Effector memory CD4-positive, alpha-beta T cell (primary cell): Measurements from ENCODE around the gene CACNA1H.

Experiments
- DNase-seq, 3 donors: peaks; one replicate each; pipeline ENCODE4 v3.0.0-alpha.2; 2020
- H3K27ac ChIP-seq: 2 replicates; pipeline ENCODE4 v1.7.0; 2013; ENCODE audit warnings: mild to moderate bottlenecking, low read length, moderate library complexity; ENCODE audit not compliant: insufficient read depth, poor library complexity, severe bottlenecking
- H3K27me3 ChIP-seq: replicated peaks from 2 replicates; pipeline ENCODE4 v1.7.0; 2013; ENCODE audit warnings: mild to moderate bottlenecking, low read length; ENCODE audit not compliant: insufficient read depth, control insufficient read depth, poor library complexity, severe bottlenecking
- H3K36me3 ChIP-seq: 2 replicates; pipeline ENCODE4 v1.7.0; 2013; ENCODE audit warnings: mild to moderate bottlenecking, low read length, moderate library complexity; ENCODE audit not compliant: control insufficient read depth, insufficient read depth
- H3K4me1 ChIP-seq: 2 replicates; pipeline ENCODE4 v1.7.0; 2013; ENCODE audit warnings: low read length, mild to moderate bottlenecking; ENCODE audit not compliant: control insufficient read depth, insufficient read depth, poor library complexity, severe bottlenecking
- H3K4me3 ChIP-seq: 2 replicates; pipeline ENCODE4 v1.7.0; 2013; ENCODE audit warnings: low read length, low read depth, mild to moderate bottlenecking; ENCODE audit not compliant: insufficient read depth, poor library complexity, severe bottlenecking
- H3K9me3 ChIP-seq: 2 replicates; pipeline ENCODE4 v1.7.0; 2013; ENCODE audit warnings: mild to moderate bottlenecking, low read length, moderate library complexity; ENCODE audit not compliant: control insufficient read depth

Gene CACNA1H

DNA sequence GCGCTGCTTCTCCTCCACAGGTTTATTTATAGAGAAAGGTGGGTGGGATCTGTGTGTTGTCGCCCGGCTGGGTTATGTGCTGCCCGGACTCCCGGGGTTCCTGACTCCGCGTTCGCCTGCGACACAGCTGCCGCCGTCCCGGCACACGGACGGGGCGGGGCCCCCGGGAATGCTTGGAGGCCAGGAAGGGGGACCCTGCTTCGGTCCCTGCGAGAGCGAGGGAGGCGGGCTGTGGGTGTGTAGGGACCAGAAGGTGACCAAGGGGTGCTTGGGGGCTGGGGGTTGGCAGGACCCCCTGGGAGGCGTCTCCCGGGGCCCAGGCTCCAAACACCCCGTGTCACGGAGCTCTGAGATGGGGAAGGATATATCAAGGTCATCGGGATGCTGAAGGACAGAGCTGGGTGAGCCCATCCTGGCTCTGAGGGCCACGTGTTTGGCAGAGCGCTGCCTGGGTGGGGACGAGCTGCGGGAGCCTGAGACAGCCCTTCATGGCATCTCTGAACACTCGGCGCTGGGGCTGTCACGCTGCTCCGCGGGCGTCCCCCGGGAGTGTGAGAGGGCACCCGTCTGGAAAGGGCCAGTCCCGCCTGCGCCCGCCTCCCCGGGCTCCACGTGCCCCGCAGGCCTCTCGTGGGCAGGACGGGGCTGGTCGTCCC lies 4.2 kb downstream of the CACNA1H start:
- no peak overlapping the region for H3K4me3 ChIP-seq
- peaks cover 25% of the 10 kb centered on the region for H3K27me3 ChIP-seq
- DNase-seq: no peak
- H3K27ac ChIP-seq: no peak overlapping the region
- peaks cover 5% of the 10 kb centered on the region for H3K4me1 ChIP-seq
- H3K9me3 ChIP-seq: no peaks in the 10 kb centered on the region
- H3K36me3 ChIP-seq: no peaks in the 10 kb centered on the region

DNA sequence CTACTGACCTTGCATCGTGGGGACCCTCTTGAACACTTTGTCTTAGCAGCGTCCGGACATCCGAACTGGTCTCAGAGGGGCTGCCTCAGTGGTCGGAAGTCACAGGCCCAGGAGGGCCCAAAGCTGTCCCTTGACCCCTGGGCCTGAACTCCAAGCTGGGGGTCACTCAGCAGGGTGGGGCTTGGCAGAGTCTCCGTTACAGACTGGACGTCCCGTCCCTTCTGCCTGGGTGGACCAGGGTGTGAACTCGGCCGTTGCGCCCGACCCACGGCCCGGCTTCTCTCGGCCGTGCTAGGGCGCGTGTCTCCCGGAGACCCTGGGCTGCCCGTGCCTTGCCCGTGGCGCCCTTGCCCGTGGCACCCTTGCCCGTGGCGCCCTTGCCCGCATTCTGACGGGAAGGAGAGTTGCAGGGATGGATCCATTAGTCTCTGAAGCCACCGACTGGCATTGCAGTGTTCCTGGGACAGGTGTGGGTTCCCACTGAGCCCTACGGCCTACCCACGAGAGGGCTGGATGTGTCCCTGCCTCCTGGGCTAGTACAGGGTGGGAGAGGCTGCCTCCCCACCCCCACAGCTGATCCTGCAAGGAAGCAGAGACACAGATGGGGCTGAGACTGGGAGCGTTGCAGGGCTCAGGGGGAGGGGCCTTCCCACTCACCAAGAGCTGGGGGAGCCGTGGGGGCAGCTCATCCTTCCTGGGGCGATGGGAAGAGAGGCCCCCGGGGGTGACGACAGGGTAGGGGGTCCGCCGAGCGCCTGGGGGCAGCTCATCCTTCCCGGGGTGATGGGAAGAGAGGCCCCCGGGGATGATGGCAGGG lies 4.9 kb downstream of the CACNA1H start:
- H3K4me3 ChIP-seq: no peak overlapping the region
- H3K4me1 ChIP-seq: peaks cover 5% of the 10 kb centered on the region
- no peaks in the 10 kb centered on the region for H3K9me3 ChIP-seq
- DNase-seq: no peak
- no peak overlapping the region for H3K27ac ChIP-seq
- peaks cover 25% of the 10 kb centered on the region for H3K27me3 ChIP-seq
- no peaks in the 10 kb centered on the region for H3K36me3 ChIP-seq

DNA sequence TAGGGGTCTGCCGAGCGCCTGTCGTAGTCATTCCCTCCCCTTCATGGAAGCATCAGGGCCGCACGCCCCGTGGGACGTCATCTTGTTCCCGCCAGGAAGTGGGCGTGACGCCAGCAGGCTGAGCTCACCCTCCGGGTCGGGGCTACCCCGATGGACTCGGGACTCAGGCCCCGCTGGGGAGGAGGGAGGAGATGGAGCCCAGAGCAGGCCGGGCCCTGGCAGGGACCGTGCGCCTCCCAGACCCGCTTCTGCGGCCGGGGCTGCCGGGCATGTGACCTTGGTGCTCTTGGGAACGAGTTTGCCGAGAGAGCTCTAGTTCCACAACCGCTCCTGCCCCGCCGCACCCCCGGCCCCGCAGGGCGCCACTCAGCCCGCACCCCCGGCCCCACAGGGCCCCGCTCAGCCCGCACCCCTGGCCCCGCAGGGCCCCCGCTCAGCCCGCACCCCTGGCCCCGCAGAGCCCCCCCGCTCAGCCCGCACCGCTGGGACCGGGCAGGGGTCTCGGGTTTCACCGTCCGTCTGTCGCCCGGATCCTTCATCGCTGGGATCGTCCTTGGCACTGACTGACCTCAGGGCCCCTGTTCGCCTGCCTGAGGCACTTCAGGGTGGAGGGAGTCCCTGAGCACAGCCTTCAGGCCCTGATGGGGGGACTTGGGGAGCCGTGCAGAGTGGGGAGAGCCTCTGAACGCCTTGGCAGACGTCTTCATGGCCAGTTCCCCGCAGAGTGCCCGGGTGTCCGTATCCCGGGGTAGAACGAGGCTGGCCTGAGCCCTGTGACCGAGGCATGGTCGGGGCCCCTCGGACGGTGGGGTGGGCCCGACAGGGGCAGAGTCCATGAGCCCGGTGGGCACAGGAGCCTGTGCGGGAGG lies 5.8 kb downstream of the CACNA1H start:
- peaks cover 25% of the 10 kb centered on the region for H3K27me3 ChIP-seq
- H3K27ac ChIP-seq: no peak overlapping the region
- no peak overlapping the region for H3K4me3 ChIP-seq
- H3K36me3 ChIP-seq: no peaks in the 10 kb centered on the region
- no peaks in the 10 kb centered on the region for H3K9me3 ChIP-seq
- peaks cover 5% of the 10 kb centered on the region for H3K4me1 ChIP-seq
- DNase-seq: no peak

DNA sequence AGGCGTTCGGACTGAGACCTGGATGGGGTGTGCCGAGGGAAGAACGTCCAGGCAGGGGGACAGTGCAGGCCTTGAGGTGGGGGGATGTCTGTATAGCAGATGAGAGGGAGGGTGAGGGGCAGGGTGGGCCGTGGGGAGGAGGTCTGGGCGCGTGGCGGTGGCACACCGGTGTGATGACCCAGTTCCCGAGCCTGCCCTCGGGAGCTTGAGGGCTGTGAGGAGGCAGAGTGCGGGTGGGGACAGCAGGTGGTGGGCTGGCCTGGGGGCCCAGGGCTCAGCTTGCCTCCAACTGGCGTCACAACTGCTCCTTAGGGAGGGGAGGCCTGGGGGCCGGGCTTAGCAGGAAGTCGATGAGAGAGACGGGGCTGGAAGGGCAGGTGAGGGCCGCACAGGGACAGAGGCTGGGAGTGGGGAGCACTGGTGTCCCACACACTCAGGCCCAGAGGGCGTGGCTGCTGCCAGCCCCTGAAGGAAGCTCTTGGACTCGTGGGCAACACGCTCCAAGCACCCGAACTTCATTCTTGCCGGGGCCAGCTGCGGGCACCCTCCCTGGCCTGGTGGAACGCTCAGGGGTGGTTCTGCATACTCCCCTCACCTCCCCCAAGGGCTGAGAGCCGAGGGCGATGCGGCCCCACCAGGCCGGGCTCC lies 6.5 kb downstream of the CACNA1H start:
- H3K27ac ChIP-seq: no peak overlapping the region
- H3K9me3 ChIP-seq: no peaks in the 10 kb centered on the region
- H3K36me3 ChIP-seq: no peaks in the 10 kb centered on the region
- peaks cover 21% of the 10 kb centered on the region for H3K27me3 ChIP-seq
- H3K4me1 ChIP-seq: no peaks in the 10 kb centered on the region
- no peak overlapping the region for H3K4me3 ChIP-seq
- DNase-seq: no peak

DNA sequence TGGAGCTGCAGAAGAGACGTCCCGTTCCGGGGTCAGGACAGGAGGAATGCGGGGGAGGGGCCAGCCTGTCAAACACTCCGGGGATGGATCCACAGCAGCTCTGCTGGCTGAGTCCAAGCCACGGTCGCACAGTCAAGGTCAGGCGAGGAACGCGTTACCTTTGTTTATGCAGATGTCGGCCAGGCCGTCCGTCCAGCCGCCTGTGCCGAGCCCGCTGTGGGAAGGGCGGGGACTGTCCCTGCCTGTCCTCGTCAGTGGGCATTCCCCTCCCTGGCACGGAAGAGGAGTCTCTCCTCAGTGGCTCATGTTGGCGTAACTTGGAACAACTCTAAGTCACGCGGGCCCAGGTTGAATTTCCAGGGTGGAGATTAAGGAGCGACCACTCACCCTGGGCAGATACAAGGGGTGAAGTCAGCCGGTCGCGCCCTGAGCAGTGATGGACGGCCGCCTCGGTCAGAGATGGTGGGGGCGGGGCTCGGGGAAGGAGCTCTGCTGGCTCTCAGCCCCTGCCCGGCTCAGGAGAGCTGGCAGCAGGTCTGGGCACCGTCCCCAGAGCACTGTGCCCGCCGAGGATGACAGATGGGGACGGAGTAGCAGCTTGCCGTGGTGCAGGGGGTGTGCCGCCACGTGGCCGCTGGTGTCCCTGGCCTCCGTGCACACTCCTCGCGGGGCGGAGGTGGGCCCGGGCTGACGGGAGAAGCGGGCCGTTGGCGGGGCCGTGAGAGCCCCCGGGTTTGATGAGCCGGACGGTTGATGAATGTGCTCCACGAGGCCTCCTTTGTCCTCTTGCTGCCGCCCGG lies 7.3 kb downstream of the CACNA1H start:
- no peak overlapping the region for H3K27ac ChIP-seq
- H3K4me1 ChIP-seq: no peaks in the 10 kb centered on the region
- DNase-seq: no peak
- no peaks in the 10 kb centered on the region for H3K9me3 ChIP-seq
- no peaks in the 10 kb centered on the region for H3K36me3 ChIP-seq
- no peak overlapping the region for H3K4me3 ChIP-seq
- peaks cover 15% of the 10 kb centered on the region for H3K27me3 ChIP-seq

DNA sequence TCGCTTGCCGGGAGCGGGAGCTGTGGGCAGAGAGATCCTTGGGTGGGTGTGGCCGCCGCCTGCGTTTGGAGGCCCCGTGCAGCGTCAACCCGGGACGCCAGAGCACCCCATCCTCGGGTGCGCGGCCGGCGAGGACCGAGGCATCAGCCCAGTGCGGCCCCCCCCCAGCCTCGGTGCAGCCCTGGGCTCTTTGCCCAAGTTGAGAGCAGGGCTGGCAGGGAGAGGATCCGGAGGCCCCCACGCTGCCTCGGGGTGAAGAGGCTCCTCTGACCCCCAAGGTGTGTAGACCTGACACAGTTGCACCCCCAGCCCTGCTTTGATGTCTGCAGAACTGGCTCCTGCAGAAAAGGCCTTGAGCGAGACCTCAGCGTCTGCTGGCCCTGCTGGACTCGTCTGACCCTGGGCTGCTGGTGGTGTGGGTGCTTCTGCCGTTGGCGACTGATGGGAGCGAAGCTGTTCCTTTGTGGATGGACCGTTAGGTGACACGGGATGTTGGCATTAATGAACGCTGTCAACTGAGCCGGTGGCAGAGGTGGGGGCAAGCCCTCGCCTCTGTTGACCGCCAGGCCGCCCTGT lies 8.0 kb downstream of the CACNA1H start:
- DNase-seq: no peak
- Histone ChIP-seq H3K27ac (no peak overlapping the region), H3K4me3 (no peak overlapping the region), H3K4me1 (no peaks in the 10 kb centered on the region), H3K9me3 (no peaks in the 10 kb centered on the region), H3K27me3 (peaks cover 9% of the 10 kb centered on the region), H3K36me3 (no peaks in the 10 kb centered on the region)

DNA sequence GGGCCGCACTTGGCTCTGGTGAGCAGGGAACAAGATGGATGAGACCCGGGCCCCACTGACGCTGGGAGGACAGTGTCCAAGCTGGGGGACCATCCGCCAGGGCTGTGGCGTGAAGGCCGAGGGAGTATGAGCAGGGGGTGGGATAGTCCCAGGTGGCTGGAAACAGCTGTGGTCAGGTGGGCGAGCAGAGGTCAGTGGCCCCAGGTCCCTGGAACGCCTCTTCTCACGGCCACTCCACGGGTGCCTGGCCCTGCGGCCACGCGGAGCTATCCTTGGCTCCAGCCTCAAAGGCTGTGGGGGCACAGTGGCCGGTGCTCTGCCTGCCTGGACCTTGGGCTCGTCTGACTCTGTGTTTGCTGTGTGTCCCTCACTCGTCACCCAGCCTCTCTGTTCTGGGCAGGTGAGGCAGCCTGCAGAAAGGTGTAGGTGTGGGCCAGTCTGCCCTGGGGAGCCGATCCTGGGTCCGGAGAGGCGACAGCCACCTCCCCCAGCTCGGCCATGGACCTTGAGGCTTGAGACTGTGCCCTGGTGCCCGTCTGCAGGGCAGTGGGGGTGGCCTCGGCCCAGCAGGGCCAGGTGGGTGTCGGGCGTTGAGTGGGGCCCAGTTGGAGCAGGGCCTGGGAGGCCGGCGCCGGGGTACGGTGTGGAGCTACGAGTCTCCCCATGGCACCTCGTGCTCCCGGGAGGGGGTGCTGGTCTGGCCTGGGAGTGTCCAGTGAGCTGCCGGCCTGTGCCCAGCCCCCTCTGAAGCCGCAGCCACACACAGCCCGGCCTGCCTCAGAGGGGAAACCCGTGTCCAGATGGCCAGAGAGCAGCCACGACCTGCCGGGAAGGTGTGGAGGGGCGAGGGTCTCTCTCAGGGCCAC lies 10.0 kb downstream of the CACNA1H start:
- Histone ChIP-seq H3K4me1 (no peaks in the 10 kb centered on the region), H3K27ac (no peak overlapping the region), H3K4me3 (no peak overlapping the region), H3K36me3 (no peaks in the 10 kb centered on the region), H3K27me3 (peaks cover 3% of the 10 kb centered on the region), H3K9me3 (no peaks in the 10 kb centered on the region)
- no peak for DNase-seq

DNA sequence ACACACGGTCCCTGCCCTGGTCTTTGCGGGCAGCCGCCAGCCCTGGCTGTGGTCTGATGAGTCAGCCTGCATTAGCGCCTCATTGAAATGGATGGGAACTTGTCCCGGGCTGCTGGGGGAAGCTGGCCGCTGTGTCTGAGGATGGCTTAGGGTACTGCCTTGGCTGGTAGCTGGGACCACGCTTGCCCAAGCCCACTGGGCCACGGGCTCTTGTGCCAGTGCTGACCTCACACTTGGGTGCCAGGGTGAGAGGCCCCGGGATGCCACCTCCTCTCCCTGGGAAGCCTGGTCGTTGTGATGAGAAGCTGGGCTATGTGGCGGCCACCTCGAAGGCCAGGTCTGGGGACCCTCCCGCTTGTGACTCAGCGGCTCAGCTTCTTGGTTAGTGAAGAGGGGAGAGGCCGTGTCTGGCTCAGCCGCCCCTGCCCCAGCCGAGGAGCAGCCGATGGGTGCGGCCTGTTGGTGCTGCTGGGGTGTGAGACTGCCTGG lies 10.7 kb downstream of the CACNA1H start:
- Histone ChIP-seq H3K36me3 (no peaks in the 10 kb centered on the region), H3K4me3 (no peak overlapping the region), H3K27ac (no peak overlapping the region), H3K27me3 (peaks cover 3% of the 10 kb centered on the region), H3K4me1 (no peaks in the 10 kb centered on the region), H3K9me3 (no peaks in the 10 kb centered on the region)
- DNase-seq: no peak
